NB4 (cell line): Measurements from ENCODE around the gene CCNT1.

Source experiments
- DNase-seq: peaks from one replicate; pipeline ENCODE4 v3.0.0; 2010; ENCODE audit warnings: low read depth
- H3K4me3 ChIP-seq: one replicate; pipeline ENCODE4 v1.5.1; 2011; ENCODE audit warnings: mild to moderate bottlenecking, low read depth, low read length, moderate library complexity
- CTCF ChIP-seq: IDR thresholded peaks from one replicate; pipeline ENCODE4 v1.5.1; 2012; ENCODE audit warnings: low read depth, low read length
- MAX ChIP-seq: IDR thresholded peaks from 2 replicates; pipeline ENCODE4 v1.6.1; 2011; ENCODE audit warnings: low read depth, low read length
- MYC ChIP-seq: IDR thresholded peaks from 2 replicates; pipeline ENCODE4 v1.6.1; 2011; ENCODE audit warnings: low read depth, low read length
- POLR2A ChIP-seq: IDR thresholded peaks from 2 replicates; pipeline ENCODE4 v1.6.1; 2011; ENCODE audit warnings: mild to moderate bottlenecking; ENCODE audit not compliant: insufficient read length; ENCODE audit errors: extremely low read depth

Gene CCNT1

GRCh38 chr12:48693572-48693971 lies 22.9 kb downstream of the CCNT1 start:
- no peak for DNase-seq
- no peak overlapping the region for H3K4me3 ChIP-seq
- TF ChIP-seq CTCF (no peak), MAX (no peak), MYC (no peak), POLR2A (no peak)

GRCh38 chr12:48691826-48692487 lies 24.6 kb downstream of the CCNT1 start:
- H3K4me3 ChIP-seq: no peak overlapping the region
- TF ChIP-seq CTCF (no peak), POLR2A (no peak), MYC (no peak), MAX (no peak)
- DNase-seq: no peak

- no peak for DNase-seq
- no peak for TF ChIP-seq MAX
- H3K4me3 ChIP-seq: no peak overlapping the region
Measured at GRCh38 chr12:48690990-48691389, 25.5 kb downstream of the CCNT1 start.

- H3K4me3 ChIP-seq: no peak overlapping the region
- no peak for TF ChIP-seq MAX
- TF ChIP-seq MYC: no peak
- TF ChIP-seq POLR2A: no peak
- no peak for TF ChIP-seq CTCF
- no peak for DNase-seq
Measured at GRCh38 chr12:48690436-48690835, 26.1 kb downstream of the CCNT1 start.

GRCh38 chr12:48688836-48689235 lies 27.7 kb downstream of the CCNT1 start:
- TF ChIP-seq MYC (no peak), CTCF (no peak), POLR2A (no peak), MAX (no peak)
- no peak for DNase-seq

GRCh38 chr12:48687592-48687991 lies 28.9 kb downstream of the CCNT1 start:
- H3K4me3 ChIP-seq: no peak overlapping the region
- no peak for TF ChIP-seq POLR2A
- no peak for TF ChIP-seq MYC
- no peak for TF ChIP-seq CTCF
- TF ChIP-seq MAX: no peak
- no peak for DNase-seq

More at GRCh38 chr12:48688836-48689235, 27.7 kb downstream of the CCNT1 start:
- H3K4me3 ChIP-seq: no peak overlapping the region
